Measurements from ENCODE around the gene SOAT2. TPM values are rescaled to one million over a fixed set of nuclear protein-coding genes. Genes with fewer than 3 reads are reported as not detected.
"Not testable (repeated sequence)": the region's sequence is repeated elsewhere in the genome, so short reads cannot be mapped to it uniquely, and the experiment has no call there.

Gene SOAT2
- total RNA-seq, 6 donors from 2014 or later = 0.11 to 3.1 (median 0.13) TPM; not detected in 3

GRCh38 chr12:53159195-53159839 is 56.0 kb downstream of the SOAT2 start:
- no peak for TF ChIP-seq EP300 (IDR thresholded peaks at IDR 0.05)
- TF ChIP-seq CTCF (IDR thresholded peaks at IDR 0.05) = peak; percentile 94 to 97 (median 96)
- no peak for TF ChIP-seq POLR2AphosphoS5 (IDR thresholded peaks at IDR 0.05)
- no peak for TF ChIP-seq POLR2A (IDR thresholded peaks at IDR 0.05)
- Histone ChIP-seq H3K4me3 (no peak overlapping the region), H3K27me3 (no peaks in the 10 kb centered on the region), H3K27ac (no peak overlapping the region), H3K4me1 (peaks cover 0 to 6% (median 5%) of the 10 kb centered on the region in 4 donors), H3K9me3 (no peaks in the 10 kb centered on the region), H3K36me3 (peaks cover 0 to 5% (median 0%) of the 10 kb centered on the region in 4 donors)
- WGBS, 2 donors = 18 to 20% methylated on average over 14 of the region's 14 CpGs
- DNase-seq (peak in 1 of 2 donors; percentile 81), ATAC-seq (ENCODE audit: low FRiP score in 2 of 2) (peak; percentile 89 to 94)

- Histone ChIP-seq H3K36me3 (peaks cover 0 to 5% (median 0%) of the 10 kb centered on the region in 4 donors), H3K4me3 (no peak overlapping the region), H3K4me1 (peaks cover 0 to 6% (median 5%) of the 10 kb centered on the region in 4 donors), H3K9me3 (no peaks in the 10 kb centered on the region), H3K27ac (no peak overlapping the region), H3K27me3 (no peaks in the 10 kb centered on the region)
- TF ChIP-seq POLR2A (IDR thresholded peaks at IDR 0.05) (no peak), EP300 (IDR thresholded peaks at IDR 0.05) (no peak), CTCF (IDR thresholded peaks at IDR 0.05) (no peak), POLR2AphosphoS5 (IDR thresholded peaks at IDR 0.05) (no peak)
- WGBS, 2 donors = 86 to 91% methylated on average over 15 to 16 of the region's 16 CpGs
- DNase-seq (no peak), ATAC-seq (ENCODE audit: low FRiP score in 2 of 2) (peak; percentile 9 to 58)
Measured at GRCh38 chr12:53160000-53160399, 56.7 kb downstream of the SOAT2 start.

GRCh38 chr12:53160673-53161072 is 57.4 kb downstream of the SOAT2 start:
- no peak for TF ChIP-seq POLR2A (IDR thresholded peaks at IDR 0.05)
- no peak for TF ChIP-seq POLR2AphosphoS5 (IDR thresholded peaks at IDR 0.05)
- TF ChIP-seq EP300 (IDR thresholded peaks at IDR 0.05) = no peak
- no peak for TF ChIP-seq CTCF (IDR thresholded peaks at IDR 0.05)
- Histone ChIP-seq H3K36me3 (peaks cover 0 to 5% (median 0%) of the 10 kb centered on the region in 4 donors), H3K4me1 (peaks cover 0 to 6% (median 5%) of the 10 kb centered on the region in 4 donors), H3K4me3 (no peak overlapping the region), H3K27ac (no peak overlapping the region), H3K27me3 (no peaks in the 10 kb centered on the region), H3K9me3 (no peaks in the 10 kb centered on the region)
- ATAC-seq (ENCODE audit: low FRiP score in 2 of 2) = no peak
- no peak for DNase-seq
- WGBS, 2 donors = 84 to 89% methylated on average over 2 of the region's 2 CpGs

GRCh38 chr12:53161119-53161911 is 58.0 kb downstream of the SOAT2 start:
- 90 to 95% methylated on average over 8 of the region's 8 CpGs for WGBS, 2 donors
- TF ChIP-seq POLR2A (IDR thresholded peaks at IDR 0.05) (no peak), EP300 (IDR thresholded peaks at IDR 0.05) (no peak), POLR2AphosphoS5 (IDR thresholded peaks at IDR 0.05) (no peak), CTCF (IDR thresholded peaks at IDR 0.05) (no peak)
- no peak for DNase-seq

GRCh38 chr12:53163008-53163407 is 59.7 kb downstream of the SOAT2 start:
- H3K4me1 ChIP-seq; ATAC-seq (ENCODE audit: low FRiP score in 2 of 2); H3K36me3 ChIP-seq; H3K27me3 ChIP-seq; H3K9me3 ChIP-seq; H3K27ac ChIP-seq; H3K4me3 ChIP-seq; DNase-seq: not testable (repeated sequence)
- 94 to 97% methylated on average over 2 of the region's 2 CpGs for WGBS, 2 donors

More at GRCh38 chr12:53161119-53161911, 58.0 kb downstream of the SOAT2 start:
- no peaks in the 10 kb centered on the region for H3K27me3 ChIP-seq
- ATAC-seq (ENCODE audit: low FRiP score in 2 of 2) = no peak
- H3K4me1 ChIP-seq = peaks cover 0 to 6% (median 5%) of the 10 kb centered on the region in 4 donors
- H3K9me3 ChIP-seq = no peaks in the 10 kb centered on the region
- H3K27ac ChIP-seq = no peak overlapping the region
- no peak overlapping the region for H3K4me3 ChIP-seq
- H3K36me3 ChIP-seq = peaks cover 0 to 5% (median 0%) of the 10 kb centered on the region in 4 donors
